Pancreas (tissue), 10 donors: ENCODE measurements around the gene NUDT6. TPM values are rescaled to one million over a fixed set of nuclear protein-coding genes. Genes with fewer than 3 reads are reported as not detected.

Experiments
- ATAC-seq, 4 donors: fragments of 200-7000 bp; cut with Tn5 transposase; one replicate each; pipeline versions ENCODE4 v1.8.0 to v1.9.1; 2020; ENCODE audit warnings: mild to moderate bottlenecking in 4 of 4, moderate library complexity in 4 of 4
- DNase-seq, 6 donors: peaks; one replicate each; pipeline ENCODE4 v3.0.0-alpha.2; 2020
- FAIRE-seq: peaks from 2 replicates; lab custom pipeline; 2012; peaks lifted over from hg19 to GRCh38; lab: Jason Lieb, UNC
- H3K27ac ChIP-seq, 4 donors: fragments of 200-600 bp; sonication (generic); 1 replicate in 3 of 4; 2 replicates in 1 of 4; pipeline versions ENCODE4 v1.5.0 to v1.8.0; 2020
- H3K27me3 ChIP-seq, 4 donors: fragments of 200-600 bp; one replicate each; pipeline ENCODE4 v1.8.0; 2021
- H3K36me3 ChIP-seq, 3 donors: fragments of 200-600 bp; sonication (generic) in 1 of 3; one replicate each; pipeline versions ENCODE4 v1.5.0 to v1.8.0; 2020 to 2021
- H3K4me1 ChIP-seq, 3 donors: fragments of 200-600 bp; one replicate each; pipeline ENCODE4 v1.8.0; 2021
- H3K4me3 ChIP-seq, 4 donors: fragments of 200-600 bp; sonication (generic) in 2 of 4; one replicate each; pipeline versions ENCODE4 v1.5.0 to v1.8.0; 2020 to 2021
- H3K9me3 ChIP-seq, 4 donors: fragments of 200-600 bp; one replicate each; pipeline ENCODE4 v1.8.0; 2021
- WGBS, 2 donors: extraction: QIAGEN DNeasy Blood & Tissue Kit; methylation state at CpG; one replicate each; pipeline ENCODE4 v1.1.7; 2013; 5-methylcytosine and 5-hydroxymethylcytosine counted together
- intact Hi-C, 3 donors: fragments of 100-400 bp; cut with DNase I; formaldehyde crosslinking; loops; one replicate each; pipeline versions ENCODE4 v1.11.1 to v1.14.2; 2022
- polyA plus RNA-seq, 2 donors: library from polyadenylated mRNA; stranded (reverse); fragments of 200-250 nt; gene quantifications; one replicate each; pipeline ENCODE4 v1.2.3, GENCODE V29; 2013
- total RNA-seq, 6 donors: library from RNA; stranded (reverse); fragmentation: NEBNext Ultra II Directional in 4 of 6; extraction: Animal tissue kit (Norgen Biotek cat#: 25700) in 4 of 6; gene quantifications; one replicate each; pipeline versions ENCODE4 v1.2.1 to v1.2.4, GENCODE V29; 2021 to 2023
- TF ChIP-seq, protein P1 (sequence below), 4 donors: fragments of 200-600 bp; sonication (generic) in 3 of 4; IDR thresholded peaks; one replicate each; pipeline versions ENCODE4 v1.5.0 to v1.8.0; 2021; ENCODE audit warnings: antibody characterized with exemption in 4 of 4
- donor health status: healthy with polysubstance abuse.
- donor health status: DM: no; HTN: no; CAD: no; lungs with moderate emphysema.
- donor health status: DM: no; HTN: no; CAD: no.
- donor health status: control.
- donor health status: control.
- donor health status: Bipolar disorder and iron deficiency.
- donor health status: DM: yes; HTN: yes; CAD: no.
- donor health status: DM: no; HTN: no; CAD: no.
- donor health status: DM: no; HTN: no; CAD: no.
- donor health status: DM: yes; HTN: yes; CAD: no.

The NUDT6 gene
- total and polyA plus RNA-seq, 8 donors = 1.6 to 8.2 (median 2.4) TPM

- no peak for DNase-seq
- Histone ChIP-seq H3K4me1 (no peaks in the 10 kb centered on the region), H3K9me3 (no peaks in the 10 kb centered on the region), H3K36me3 (no peaks in the 10 kb centered on the region), H3K4me3 (no peak overlapping the region), H3K27me3 (no peaks in the 10 kb centered on the region), H3K27ac (no peak overlapping the region)
- WGBS, 2 donors = 66 to 88% methylated on average over 2 of the region's 2 CpGs
- TF ChIP-seq, protein P1, sequence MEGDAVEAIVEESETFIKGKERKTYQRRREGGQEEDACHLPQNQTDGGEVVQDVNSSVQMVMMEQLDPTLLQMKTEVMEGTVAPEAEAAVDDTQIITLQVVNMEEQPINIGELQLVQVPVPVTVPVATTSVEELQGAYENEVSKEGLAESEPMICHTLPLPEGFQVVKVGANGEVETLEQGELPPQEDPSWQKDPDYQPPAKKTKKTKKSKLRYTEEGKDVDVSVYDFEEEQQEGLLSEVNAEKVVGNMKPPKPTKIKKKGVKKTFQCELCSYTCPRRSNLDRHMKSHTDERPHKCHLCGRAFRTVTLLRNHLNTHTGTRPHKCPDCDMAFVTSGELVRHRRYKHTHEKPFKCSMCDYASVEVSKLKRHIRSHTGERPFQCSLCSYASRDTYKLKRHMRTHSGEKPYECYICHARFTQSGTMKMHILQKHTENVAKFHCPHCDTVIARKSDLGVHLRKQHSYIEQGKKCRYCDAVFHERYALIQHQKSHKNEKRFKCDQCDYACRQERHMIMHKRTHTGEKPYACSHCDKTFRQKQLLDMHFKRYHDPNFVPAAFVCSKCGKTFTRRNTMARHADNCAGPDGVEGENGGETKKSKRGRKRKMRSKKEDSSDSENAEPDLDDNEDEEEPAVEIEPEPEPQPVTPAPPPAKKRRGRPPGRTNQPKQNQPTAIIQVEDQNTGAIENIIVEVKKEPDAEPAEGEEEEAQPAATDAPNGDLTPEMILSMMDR (IDR thresholded peaks at IDR 0.05) = no peak
- ATAC-seq = no peak
- intact Hi-C loops = no loop called here
- FAIRE-seq = no peak
Observed at GRCh38 chr4:122861172-122861943, 61.0 kb downstream of the NUDT6 start.

DNA sequence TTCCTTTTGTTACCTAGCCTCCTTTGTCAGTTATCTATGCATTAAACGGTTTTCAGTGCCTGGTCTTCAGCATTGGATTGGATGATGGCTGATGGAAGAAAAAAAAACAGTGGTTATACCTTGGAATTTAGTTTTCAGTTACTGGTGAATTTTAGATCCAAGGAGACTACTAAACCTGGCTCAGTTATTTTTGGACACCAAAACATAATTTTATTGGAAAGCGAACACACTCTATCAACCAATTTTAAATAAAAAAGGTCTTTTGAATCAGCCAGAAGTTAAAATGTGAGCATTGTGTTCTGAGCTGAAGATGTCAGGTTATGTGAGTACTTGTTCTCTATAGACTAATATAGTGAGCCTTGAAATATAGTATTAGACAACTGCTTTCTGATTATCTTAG lies 63.7 kb downstream of the NUDT6 start:
- no peak overlapping the region for H3K27ac ChIP-seq
- H3K27me3 ChIP-seq = no peaks in the 10 kb centered on the region
- no peaks in the 10 kb centered on the region for H3K36me3 ChIP-seq
- FAIRE-seq (no peak), ATAC-seq (no peak), DNase-seq (no peak)
- H3K4me3 ChIP-seq = no peak overlapping the region
- intact Hi-C loops = no loop called here
- no peaks in the 10 kb centered on the region for H3K9me3 ChIP-seq
- H3K4me1 ChIP-seq = no peaks in the 10 kb centered on the region
- WGBS, 2 donors = 53 to 61% methylated on average over 2 of the region's 2 CpGs
- TF ChIP-seq, protein P1 (IDR thresholded peaks at IDR 0.05) = no peak

- WGBS, 2 donors = 80 to 86% methylated on average over 2 of the region's 2 CpGs
Observed at GRCh38 chr4:122857160-122857559, 65.2 kb downstream of the NUDT6 start.

GRCh38 chr4:122855353-122855890 lies 67.0 kb downstream of the NUDT6 start:
- H3K4me3 ChIP-seq = no peak overlapping the region
- H3K9me3 ChIP-seq = no peaks in the 10 kb centered on the region
- no peaks in the 10 kb centered on the region for H3K27me3 ChIP-seq
- no peak overlapping the region for H3K27ac ChIP-seq
- WGBS, 2 donors = 61 to 83% methylated on average over 2 of the region's 2 CpGs
- DNase-seq = no peak
- intact Hi-C loops = no loop called here
- ATAC-seq = no peak
- H3K36me3 ChIP-seq = no peaks in the 10 kb centered on the region
- FAIRE-seq = no peak
- H3K4me1 ChIP-seq = no peaks in the 10 kb centered on the region
- TF ChIP-seq, protein P1 (IDR thresholded peaks at IDR 0.05) = no peak

More at GRCh38 chr4:122857160-122857559, 65.2 kb downstream of the NUDT6 start:
- Histone ChIP-seq H3K9me3 (no peaks in the 10 kb centered on the region), H3K4me3 (no peak overlapping the region), H3K27me3 (no peaks in the 10 kb centered on the region), H3K36me3 (no peaks in the 10 kb centered on the region), H3K4me1 (no peaks in the 10 kb centered on the region), H3K27ac (no peak overlapping the region)
- FAIRE-seq = no peak
- no peak for ATAC-seq
- TF ChIP-seq, protein P1 (IDR thresholded peaks at IDR 0.05) = no peak
- no peak for DNase-seq
- intact Hi-C loops = no loop called here
